GM12878 (cell line): ENCODE data around the gene NDOR1. TPM values are rescaled to one million over a fixed set of nuclear protein-coding genes. Genes with fewer than 3 reads are reported as not detected.

ENCODE experiments used
- ATAC-seq: fragments of 200-7000 bp; cut with Tn5 transposase; 3 replicates; pipeline ENCODE4 v1.9.1; 2020; ENCODE audit warnings: mild to moderate bottlenecking, moderate library complexity
- BruUV-seq: library from RNA; stranded (reverse); fragments of 400-500 nt; replicated peaks from 2 replicates; lab custom pipeline; 2021; lab: Mats Ljungman, UMichigan
- CTCF ChIA-PET: fragments of 300-600 bp; sonication (Branson Sonifier 250); formaldehyde crosslinking; extraction: SDS; loops from one replicate; lab custom pipeline; 2021; ENCODE audit warnings: inconsistent platforms; lab: Yijun Ruan, JAX
- POLR2A ChIA-PET: fragments of 350-600 bp; formaldehyde crosslinking; extraction: SDS; loops from one replicate; lab custom pipeline; 2021; ENCODE audit warnings: inconsistent platforms; lab: Charles Lee
- RAD21 ChIA-PET: fragments of 300-600 bp; sonication (Branson Sonifier 250); formaldehyde crosslinking; loops from one replicate; lab custom pipeline; 2023; ENCODE audit warnings: antibody characterized with exemption; ENCODE audit not compliant: unreplicated experiment; lab: Charles Lee
- SMC1A ChIA-PET: fragments of 300-600 bp; sonication (Branson Sonifier 250); formaldehyde crosslinking; loops from one replicate; lab custom pipeline; 2023; ENCODE audit not compliant: unreplicated experiment, uncharacterized antibody; lab: Charles Lee
- DNase-seq: peaks from one replicate; pipeline ENCODE4 v3.0.0-alpha.2; 2011; ENCODE audit warnings: low read depth, low spot score
- FAIRE-seq: peaks from 3 replicates; lab custom pipeline; 2011; peaks lifted over from hg19 to GRCh38; lab: Jason Lieb, UNC
- H2AFZ ChIP-seq: 2 replicates; pipeline ENCODE4 v1.6.0; 2011; ENCODE audit warnings: low read depth, low read length, control low read depth; ENCODE audit not compliant: control insufficient read depth
- H3K27ac ChIP-seq: 2 replicates; pipeline ENCODE4 v1.5.1; 2011; ENCODE audit warnings: control low read depth; ENCODE audit not compliant: control insufficient read depth, insufficient read depth
- H3K27me3 ChIP-seq, 2 experiments: replicated peaks in 1 of 2; 2 replicates each; pipeline versions ENCODE4 v1.6.0 to v1.6.1; 2011; ENCODE audit warnings: low read length in 1 of 2; ENCODE audit not compliant: control insufficient read depth in 2 of 2, insufficient read depth in 2 of 2
- H3K36me3 ChIP-seq, 2 experiments: 2 replicates each; pipeline ENCODE4 v1.5.1; 2011; ENCODE audit warnings: low read length in 1 of 2; ENCODE audit not compliant: control insufficient read depth in 2 of 2, insufficient read depth in 2 of 2
- H3K4me1 ChIP-seq: 2 replicates; pipeline ENCODE4 v1.6.1; 2011; ENCODE audit warnings: mild to moderate bottlenecking, low read length, moderate library complexity, mixed read lengths; ENCODE audit not compliant: control insufficient read depth, insufficient read depth
- H3K4me2 ChIP-seq: 2 replicates; pipeline ENCODE4 v1.6.0; 2011; ENCODE audit warnings: control low read depth; ENCODE audit not compliant: control insufficient read depth, insufficient read depth
- H3K4me3 ChIP-seq: fragments of 200-600 bp; sonication (generic); 2 replicates; pipeline ENCODE4 v1.5.1; 2016
- H3K79me2 ChIP-seq: 2 replicates; pipeline ENCODE4 v1.6.0; 2011; ENCODE audit warnings: low read length; ENCODE audit not compliant: control insufficient read depth, insufficient read depth
- H3K9ac ChIP-seq: 2 replicates; pipeline ENCODE4 v1.8.0; 2011; ENCODE audit warnings: low read length, control low read depth, mixed read lengths; ENCODE audit not compliant: control insufficient read depth, insufficient read depth
- H3K9me3 ChIP-seq: replicated peaks from 3 replicates; pipeline ENCODE4 v1.5.1; 2011; ENCODE audit warnings: mild to moderate bottlenecking, low read length; ENCODE audit not compliant: control insufficient read depth, insufficient read depth
- H4K20me1 ChIP-seq: 2 replicates; pipeline ENCODE4 v1.6.0; 2011; ENCODE audit not compliant: control insufficient read depth, insufficient read depth
- CEBPB ChIP-seq, 2 experiments: fragments of 150-350 bp in 1 of 2; IDR thresholded peaks; 2 replicates each; pipeline ENCODE4 v1.6.1; 2012 to 2014; ENCODE audit warnings: low read depth in 2 of 2, low read length in 2 of 2, borderline replicate concordance in 1 of 2, inconsistent platforms in 1 of 2
- CHD4 ChIP-seq: fragments of 200-600 bp; sonication (generic); IDR thresholded peaks from 2 replicates; pipeline ENCODE4 v1.6.1; 2016; ENCODE audit warnings: mild to moderate bottlenecking
- FOXK2 ChIP-seq: fragments of 450-650 bp; IDR thresholded peaks from 2 replicates; pipeline ENCODE4 v1.6.1; 2017; ENCODE audit warnings: mild to moderate bottlenecking, moderate library complexity
- HDGF ChIP-seq: fragments of 450-650 bp; IDR thresholded peaks from 2 replicates; pipeline ENCODE4 v1.6.1; 2016; ENCODE audit warnings: antibody characterized with exemption
- IRF4 ChIP-seq: IDR thresholded peaks from 2 replicates; pipeline ENCODE4 v1.6.1; 2011; ENCODE audit warnings: low read depth, low read length
- LARP7 ChIP-seq: fragments of 450-650 bp; IDR thresholded peaks from 2 replicates; pipeline ENCODE4 v1.6.1; 2017; ENCODE audit warnings: mild to moderate bottlenecking
- PAX5 ChIP-seq: IDR thresholded peaks from 2 replicates; pipeline ENCODE4 v1.6.1; 2011; ENCODE audit warnings: low read depth, low read length, borderline replicate concordance
- RAD21 ChIP-seq: IDR thresholded peaks from 2 replicates; pipeline ENCODE4 v1.6.1; 2011; ENCODE audit warnings: mild to moderate bottlenecking, low read depth, low read length, moderate library complexity; ENCODE audit not compliant: insufficient read depth
- RB1 ChIP-seq: fragments of 450-650 bp; formaldehyde crosslinking; IDR thresholded peaks from 2 replicates; pipeline ENCODE4 v1.6.1; 2017; ENCODE audit warnings: mild to moderate bottlenecking, borderline replicate concordance
- RCOR1 ChIP-seq: conservative IDR thresholded peaks from 2 replicates; pipeline ENCODE4 v1.6.1; 2012; ENCODE audit warnings: low read depth, low read length, improper control_type of control experiment
- SIN3A ChIP-seq: IDR thresholded peaks from 2 replicates; pipeline ENCODE4 v1.6.1; 2012; ENCODE audit warnings: low read depth, low read length, improper control_type of control experiment
- SMAD5 ChIP-seq: IDR thresholded peaks from 2 replicates; pipeline ENCODE4 v1.6.1; 2016; ENCODE audit warnings: antibody characterized with exemption, low read depth
- SRF ChIP-seq, 2 experiments: IDR thresholded peaks; 2 replicates each; pipeline ENCODE4 v1.6.1; 2011; ENCODE audit warnings: low read depth in 2 of 2, low read length in 2 of 2, mild to moderate bottlenecking in 1 of 2, moderate library complexity in 1 of 2
- STAT1 ChIP-seq: fragments of 450-650 bp; conservative IDR thresholded peaks from 2 replicates; pipeline ENCODE4 v1.6.1; 2014; ENCODE audit warnings: antibody characterized with exemption, mild to moderate bottlenecking
- SUPT20H ChIP-seq: IDR thresholded peaks from 2 replicates; pipeline ENCODE4 v1.6.1; 2011; ENCODE audit warnings: low read depth, mild to moderate bottlenecking, low read length, moderate library complexity, borderline replicate concordance; ENCODE audit not compliant: control insufficient read depth
- USF1 ChIP-seq: IDR thresholded peaks from 2 replicates; pipeline ENCODE4 v1.6.1; 2011; ENCODE audit warnings: borderline replicate concordance, low read depth, mild to moderate bottlenecking, moderate library complexity, mixed read lengths, low read length; ENCODE audit not compliant: insufficient read depth; ENCODE audit errors: extremely low read length
- ZNF687 ChIP-seq: fragments of 450-650 bp; IDR thresholded peaks from 2 replicates; pipeline ENCODE4 v1.6.1; 2017; ENCODE audit warnings: mild to moderate bottlenecking, moderate library complexity
- ZSCAN29 ChIP-seq: fragments of 450-650 bp; IDR thresholded peaks from 2 replicates; pipeline ENCODE4 v1.6.1; 2017; ENCODE audit warnings: mild to moderate bottlenecking, moderate library complexity
- WGBS: methylation state at CpG from one replicate; pipeline ENCODE4 v1.1.6; 2016; ENCODE audit warnings: low lambda C conversion rate; ENCODE audit not compliant: insufficient replicate concordance, insufficient coverage; ENCODE audit errors: missing lambda C conversion rate; 5-methylcytosine and 5-hydroxymethylcytosine counted together
- in situ Hi-C: fragments of 300-500 bp; cut with MboI; formaldehyde crosslinking; loops from 9 replicates; pipeline ENCODE4 v1.14.3; 2018; ENCODE audit warnings: mixed read lengths
- intact Hi-C: fragments of 100-400 bp; cut with micrococcal nuclease; formaldehyde crosslinking; loops from one replicate; pipeline ENCODE4 v1.14.2; 2022; ENCODE audit not compliant: unreplicated experiment
- polyA plus RNA-seq, 11 experiments: library from polyadenylated mRNA; depleted of rRNA in 4 of 11; unstranded in 6 of 11; stranded (reverse) in 5 of 11; fragments of >200 nt; fragmentation: Nextera tagmentation in 4 of 11; fragmentation: Illumina TruSeq in 1 of 11; extraction: Ambion mirVana in 4 of 11; extraction: Trizol in 1 of 11; gene quantifications; 1 replicate in 1 of 11; 2 replicates in 10 of 11; pipeline versions ENCODE4 v1.2.1 to v1.2.3, GENCODE V29; 2011 to 2016; ENCODE audit warnings: inconsistent platforms in 2 of 11, missing spikeins in 2 of 11, low read depth in 1 of 11
- total RNA-seq, 4 experiments: library from RNA; depleted of rRNA in 3 of 4; stranded (reverse); fragments of >200 nt in 3 of 4; fragmentation: Illumina TruSeq in 1 of 4; extraction: Trizol in 1 of 4; gene quantifications; 2 replicates each; pipeline versions ENCODE4 v1.2.1 to v1.2.3, GENCODE V29; 2013 to 2021

Gene NDOR1
- total and polyA plus RNA-seq, 10 of the 15 experiments (the other 5 are each of a cell fraction or from before 2014, with no cell fraction given): 0.04 to 32.9 (median 11.1) TPM

GRCh38 chr9:137223078-137223970 is 17.8 kb downstream of the NDOR1 start:
- CTCF ChIA-PET: interaction anchor here (0.7 to 6.4 kb wide), 17 partner anchors 12 to 437 kb away, joined by 3 to 52 read pairs (median 6); partner anchors contain the start of genes ANAPC2, MAN1B1, NDOR1 and SAPCD2
- DNase-seq: peak; percentile 93
- Histone ChIP-seq H3K79me2 (no peaks in the 10 kb centered on the region), H3K36me3 (peaks cover 0 to 2% of the 10 kb centered on the region in 2 experiments; a peak in 1 of 4 replicates), H3K27me3 (no peaks in the 10 kb centered on the region), H3K4me1 (peaks cover 16% of the 10 kb centered on the region), H4K20me1 (no peaks in the 10 kb centered on the region), H3K4me2 (peak overlapping the region; percentile 98), H3K9me3 (no peaks in the 10 kb centered on the region), H3K4me3 (peak overlapping the region; percentile 93), H3K27ac (peak overlapping the region; percentile 73), H3K9ac (peak overlapping the region; percentile 79), H2AFZ (peak overlapping the region; percentile 85)
- BruUV-seq: no TSS peak
- RAD21 ChIA-PET: interaction anchor here (0.5 to 3.5 kb wide), 21 partner anchors 11 to 352 kb away, joined by 3 to 34 read pairs (median 6); partner anchors contain the start of genes ANAPC2, NDOR1, NPDC1 and SSNA1
- in situ Hi-C loops: no loop called here
- POLR2A ChIA-PET: interaction anchor here (0.6 to 5.5 kb wide), 28 partner anchors 11 to 447 kb away, joined by 3 to 68 read pairs (median 6); partner anchors contain the start of genes ANAPC2, EXD3, LCN12 and LRRC26
- ATAC-seq: peak; percentile 87
- intact Hi-C loops: loop anchor here (2.0 to 10.0 kb wide), 3 partner anchors 23 to 179 kb away; partner anchors contain the start of genes ANAPC2, NPDC1, SSNA1 and TPRN
- SMC1A ChIA-PET: interaction anchor here (0.8 to 3.3 kb wide), 10 partner anchors 13 to 108 kb away, joined by 3 to 18 read pairs (median 4); partner anchors contain the start of genes TPRN and TUBB4B
- peak; percentile 99 for FAIRE-seq
- WGBS: 1% methylated on average over 56 of the region's 63 CpGs
- no peak for TF ChIP-seq CHD4
- TF ChIP-seq RB1: peak; percentile 59
- no peak for TF ChIP-seq SMAD5
- no peak for TF ChIP-seq FOXK2
- peak in 1 of 2 experiments; percentile 22; a peak in 1 of 4 replicates for TF ChIP-seq SRF (IDR thresholded peaks at IDR 0.05; ENCODE audit: low read depth in 2 of 2, low read length in 2 of 2)
- TF ChIP-seq PAX5: no peak
- 0 out of 2 replicates have a peak, but pooled peaks have one; percentile 62 for TF ChIP-seq LARP7
- TF ChIP-seq RAD21: no peak
- TF ChIP-seq USF1: no peak
- peak; percentile 30; the same call in 1 of the 2 replicates for TF ChIP-seq ZNF687
- TF ChIP-seq SUPT20H: no peak
- TF ChIP-seq HDGF: no peak
- no peak for TF ChIP-seq CEBPB (IDR thresholded peaks at IDR 0.05; ENCODE audit: borderline replicate concordance in 1 of 2, low read depth in 2 of 2, low read length in 2 of 2)
- TF ChIP-seq SIN3A: peak; percentile 47
- peak; percentile 74; the same call in 1 of the 2 replicates for TF ChIP-seq STAT1
- no peak for TF ChIP-seq RCOR1
- TF ChIP-seq IRF4: no peak
- no peak for TF ChIP-seq ZSCAN29
